GM19455 (cell line): ENCODE measurements around the gene IMMT.

Experiments
- ATAC-seq: cut with Tn5 transposase; IDR thresholded peaks from one replicate; pipeline ENCODE4 v1.9.1; 2021; ENCODE audit not compliant: unreplicated experiment

IMMT gene

DNA sequence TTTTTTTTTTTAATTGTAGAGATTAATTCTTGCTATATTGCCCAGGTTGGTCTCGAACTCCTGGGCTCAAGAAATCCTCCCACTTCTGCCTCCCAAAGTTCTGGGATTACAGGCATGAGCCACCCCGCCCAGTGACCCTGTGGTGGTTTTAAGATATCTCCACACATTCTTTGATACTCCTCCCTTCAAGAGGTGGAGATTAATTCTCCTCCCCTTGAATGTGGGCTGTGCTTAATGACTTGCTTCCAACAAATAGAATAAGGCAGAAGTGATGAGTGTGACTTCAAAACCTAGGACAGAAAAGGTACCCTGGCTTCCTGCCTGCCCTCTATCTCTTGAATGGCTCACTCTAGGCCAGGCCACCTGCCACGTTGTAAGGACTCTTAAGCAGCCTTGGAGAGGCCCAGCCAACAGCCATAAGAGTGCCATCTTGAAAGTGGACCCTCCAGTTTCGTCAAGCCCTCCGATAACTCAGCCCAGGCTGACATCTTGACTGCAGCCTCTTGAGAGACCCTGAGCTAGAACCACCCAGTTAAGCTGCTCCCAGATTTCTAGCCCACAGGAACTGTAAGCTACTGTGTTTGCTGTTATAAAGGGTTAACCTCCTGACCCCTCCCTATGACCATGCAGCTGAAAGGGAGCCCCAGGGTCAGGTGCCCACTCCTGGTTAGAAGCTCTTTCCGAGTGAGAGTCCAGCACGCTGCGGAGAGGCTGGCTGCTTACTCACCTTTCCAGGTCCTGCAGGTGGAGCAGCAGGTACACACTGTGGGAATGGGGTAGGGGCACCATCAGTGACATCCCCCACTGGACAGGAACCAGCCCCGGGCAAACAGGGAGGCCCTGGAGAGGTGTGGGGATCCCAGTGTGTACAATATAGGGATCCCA, 31.6 kb upstream of the IMMT start:
- ATAC-seq: no peak

DNA sequence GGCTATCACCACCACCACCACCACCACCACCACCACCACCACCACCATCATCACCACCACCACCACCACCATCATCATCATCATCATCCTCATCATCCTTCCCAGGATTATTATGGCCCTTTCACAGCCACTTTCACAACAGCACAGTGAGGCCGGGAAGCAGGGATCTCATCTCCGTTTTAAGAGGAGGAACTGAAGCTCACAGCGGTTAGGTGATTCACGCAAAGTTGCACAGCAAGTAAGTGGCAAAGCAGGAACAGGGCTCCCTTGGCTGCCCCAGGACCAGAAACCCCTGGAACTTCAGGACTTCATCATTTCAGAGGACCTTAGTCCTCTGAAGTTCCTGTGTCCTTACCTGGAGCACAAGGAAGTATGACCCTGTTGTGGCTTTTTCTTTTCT, 30.8 kb upstream of the IMMT start:
- ATAC-seq: no peak

DNA sequence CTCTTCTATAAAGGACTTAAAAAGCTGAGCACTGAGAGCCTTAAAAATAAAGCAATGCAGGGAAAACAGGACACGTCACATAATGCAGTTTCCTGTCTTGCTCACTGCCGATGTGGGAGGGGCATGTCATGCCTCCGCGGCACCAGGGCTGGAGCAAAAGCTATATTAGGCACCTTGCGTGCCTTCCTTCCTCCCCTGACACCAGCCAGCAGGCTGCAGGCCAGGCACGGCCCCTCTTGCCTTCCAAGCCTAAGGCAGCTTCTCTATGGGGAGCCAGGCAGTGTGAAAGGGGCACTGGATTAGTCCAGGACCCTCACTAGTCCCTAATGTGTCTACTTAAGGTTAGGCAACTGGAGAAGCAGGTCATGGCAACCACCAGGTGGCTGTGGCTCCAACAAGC, 30.3 kb upstream of the IMMT start:
- ATAC-seq: peak; percentile 71

DNA sequence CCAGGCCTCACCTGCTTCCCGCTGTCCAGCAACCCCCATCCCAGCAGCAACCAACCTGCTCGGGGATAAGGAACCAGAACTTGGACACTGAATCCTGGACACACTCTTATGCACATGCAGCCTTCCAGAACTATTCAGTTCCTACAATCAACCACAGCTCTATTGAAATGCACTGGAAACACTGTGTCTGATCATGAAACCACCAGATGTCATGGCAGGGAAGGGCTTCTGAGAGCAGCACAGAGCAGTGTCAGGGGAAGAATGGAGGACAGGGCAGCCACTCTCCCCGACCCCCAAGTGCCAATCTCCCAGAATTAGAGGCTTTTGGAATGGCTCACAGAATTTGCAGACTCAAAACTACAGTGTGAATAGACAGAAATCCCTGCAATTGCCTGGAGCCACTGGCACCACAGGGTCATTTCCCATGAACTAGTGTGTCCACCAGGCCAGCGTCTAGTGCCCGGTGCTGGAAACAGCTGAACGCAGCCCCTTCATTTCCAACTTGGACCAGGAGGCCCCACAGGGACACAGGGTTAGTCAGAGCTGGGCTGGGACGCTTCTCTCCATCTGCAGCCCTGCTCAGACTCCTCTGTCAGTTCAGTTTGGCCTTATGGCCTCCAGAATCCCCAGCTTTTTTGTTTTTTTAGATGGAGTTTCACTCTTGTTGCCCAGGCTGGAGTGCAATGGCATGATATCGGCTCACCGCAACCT, 29.5 kb upstream of the IMMT start:
- no peak for ATAC-seq

DNA sequence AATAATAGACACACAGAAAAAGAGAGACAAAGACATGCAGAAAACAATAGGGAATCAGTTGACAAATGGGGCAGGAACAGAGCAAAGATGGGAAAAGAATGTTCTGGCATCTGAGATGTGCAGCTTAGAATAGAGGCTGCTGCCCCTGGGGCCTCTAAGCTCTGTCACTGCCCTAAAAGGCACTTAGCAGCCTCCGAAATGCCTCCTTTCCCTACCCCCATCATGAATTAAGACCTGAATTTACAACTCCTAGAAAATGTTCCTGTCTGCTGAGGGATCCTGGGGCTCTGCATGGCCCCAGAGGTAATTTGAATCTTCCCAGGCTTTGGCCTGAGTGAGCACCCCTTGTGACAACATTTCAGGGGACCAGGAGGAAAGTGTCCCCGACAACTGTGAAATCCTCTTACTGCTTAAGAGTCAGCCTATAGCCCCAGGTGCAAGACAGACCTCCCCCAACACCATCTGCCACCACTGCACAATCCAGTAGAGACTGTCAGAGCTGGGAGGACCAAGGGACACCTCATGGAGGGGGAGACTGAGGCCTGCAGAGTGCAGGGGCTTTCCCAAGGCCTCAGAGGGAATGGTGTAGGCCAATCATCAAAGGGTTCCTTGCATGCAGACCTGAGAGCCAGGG, 28.8 kb upstream of the IMMT start:
- ATAC-seq: no peak

DNA sequence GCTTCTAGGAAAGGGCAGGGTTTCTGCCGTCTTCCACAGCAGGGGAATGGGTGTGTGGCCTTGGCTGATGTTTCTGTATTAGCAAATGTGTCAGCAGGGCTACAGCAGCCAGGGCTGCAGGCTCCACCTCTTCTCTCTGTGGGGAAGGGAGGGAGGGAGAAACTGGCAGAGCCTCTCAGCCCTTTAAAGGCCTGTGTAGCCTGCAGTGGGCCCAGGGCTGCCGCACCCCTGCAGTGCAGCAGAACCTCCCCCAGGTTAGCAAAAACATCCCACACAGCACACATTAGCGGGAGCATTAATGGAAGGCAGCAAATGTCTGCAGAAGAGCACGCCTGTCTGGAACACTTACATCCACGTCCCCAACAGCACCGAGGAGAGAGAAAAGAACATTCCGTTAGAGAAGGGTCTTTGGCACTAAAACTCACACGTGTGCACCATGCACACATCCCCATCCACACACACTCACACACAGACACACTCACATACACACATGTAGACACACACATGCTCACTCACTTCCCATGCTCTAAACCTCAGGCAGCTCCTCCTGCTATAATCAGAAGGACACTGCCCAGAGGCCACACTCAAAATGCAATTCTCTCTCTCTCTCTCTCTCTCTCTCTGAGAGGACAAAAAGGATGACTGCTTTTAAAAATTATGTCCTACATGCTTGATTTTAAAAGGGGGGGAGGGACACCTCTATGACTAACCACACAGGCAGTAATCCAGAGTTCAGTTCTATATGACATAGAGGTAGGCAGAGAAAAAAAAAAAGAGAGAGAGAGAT, 28.1 kb upstream of the IMMT start:
- no peak for ATAC-seq

DNA sequence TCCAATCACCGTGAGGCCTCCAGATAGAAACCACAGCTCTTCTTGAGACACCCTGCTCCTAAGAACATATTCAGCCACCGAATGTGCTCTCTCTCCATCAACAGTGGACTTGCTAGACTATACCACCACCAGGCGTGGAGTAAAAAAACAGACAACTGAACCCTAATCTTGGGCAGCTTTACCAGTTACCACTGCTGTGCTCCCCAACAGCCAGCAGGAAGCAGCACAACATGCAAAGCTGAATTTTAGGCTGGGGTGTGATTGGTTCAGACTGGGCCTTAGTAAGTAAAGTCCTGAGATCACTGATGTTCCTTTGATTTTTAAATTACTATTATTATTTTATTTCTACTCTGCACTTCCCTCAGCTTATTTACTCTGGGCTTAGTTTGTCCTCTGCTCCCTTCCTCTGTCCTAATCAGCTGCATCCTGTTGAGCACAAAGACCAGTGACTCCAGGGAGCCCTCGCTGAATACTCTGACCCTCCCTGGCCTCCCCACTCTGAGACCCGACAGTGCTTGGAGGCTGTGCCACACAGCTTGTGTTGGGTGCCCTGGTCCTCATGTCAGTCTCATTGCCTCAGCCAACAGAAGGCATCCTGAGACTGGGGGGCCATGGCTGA, 25.9 kb upstream of the IMMT start:
- ATAC-seq: no peak

DNA sequence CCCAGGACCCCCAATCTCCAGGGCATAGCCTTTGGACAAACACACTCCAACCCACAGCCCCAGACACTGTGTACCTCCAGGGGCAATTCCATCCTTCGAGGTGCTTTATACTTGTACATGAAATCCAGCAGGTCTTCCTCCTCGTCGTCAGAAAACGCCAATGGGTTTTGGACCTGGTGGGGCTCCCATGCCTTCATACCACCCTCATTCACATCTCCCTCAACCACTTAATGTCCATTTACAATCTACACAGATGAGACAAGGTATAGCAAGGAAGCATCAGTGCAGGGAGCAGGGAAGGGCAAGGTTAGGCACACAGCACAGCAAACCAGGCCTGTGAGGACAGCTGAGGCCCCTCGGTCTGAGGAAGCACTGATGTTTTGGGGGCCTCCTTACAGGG, 24.6 kb upstream of the IMMT start:
- ATAC-seq: no peak

DNA sequence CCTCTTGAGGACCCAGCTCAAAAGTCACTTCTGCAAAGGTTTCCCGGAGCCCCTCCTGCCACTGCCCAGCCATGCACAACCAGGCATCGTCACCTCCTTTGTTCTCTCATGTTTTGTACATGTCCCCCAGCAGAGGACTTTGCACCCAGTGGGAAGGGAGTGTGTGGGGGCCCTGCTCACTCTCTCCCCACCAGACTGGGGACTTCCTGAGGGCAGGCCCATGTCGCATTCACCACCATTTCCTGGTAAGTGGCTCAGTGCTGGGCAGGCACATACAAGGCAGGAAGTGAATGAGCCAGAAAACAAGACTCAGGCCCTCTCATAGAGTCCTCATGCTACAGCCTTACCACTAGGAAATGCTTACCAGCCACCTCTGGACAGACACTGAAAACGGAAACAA, 22.9 kb upstream of the IMMT start:
- no peak for ATAC-seq

DNA sequence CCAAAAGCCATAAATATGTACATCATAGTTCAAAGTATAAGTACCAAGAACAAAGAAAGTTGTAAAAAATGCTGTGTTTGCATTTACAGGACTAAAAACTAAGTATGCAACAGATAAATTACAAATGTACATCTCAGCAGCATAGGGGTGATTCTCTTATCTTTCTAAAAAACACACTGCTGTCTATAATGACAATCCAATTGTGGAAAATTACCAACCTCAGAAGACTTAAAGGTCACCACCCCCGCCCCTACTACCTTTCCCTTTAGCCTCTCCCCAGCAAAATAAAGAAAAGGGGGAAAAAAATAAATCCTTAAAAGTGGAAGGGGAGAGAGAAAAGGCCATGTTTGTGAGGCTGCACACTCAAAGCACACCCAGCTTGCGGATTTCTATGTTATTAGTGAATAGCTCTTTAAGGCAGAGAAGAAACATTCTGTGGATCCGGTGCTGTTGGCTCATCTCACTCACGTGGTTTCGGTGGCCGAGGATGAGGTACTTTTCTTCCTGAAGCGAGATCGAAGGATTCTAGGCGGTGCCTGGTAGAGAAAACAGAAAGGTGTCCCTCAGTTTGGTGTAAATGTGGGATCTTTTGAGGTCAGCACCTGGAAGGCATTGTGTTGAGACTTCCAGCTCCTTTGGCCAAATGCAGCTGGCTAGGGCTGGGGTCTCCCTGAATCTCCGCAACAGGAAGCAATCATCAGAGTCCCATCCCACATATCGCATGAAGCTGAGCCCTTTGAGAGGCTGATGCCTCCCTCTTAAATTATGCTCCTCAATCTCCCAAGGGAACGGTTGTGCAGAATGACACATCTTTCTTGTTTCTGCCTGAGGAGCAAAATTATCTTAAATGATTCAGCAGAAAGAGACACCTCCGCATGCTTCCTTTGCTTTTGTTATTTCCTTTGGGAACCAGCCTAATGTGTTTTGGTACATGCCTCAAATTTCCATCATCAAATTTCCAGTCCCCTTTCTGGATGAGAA, 21.6 kb upstream of the IMMT start:
- ATAC-seq: no peak

DNA sequence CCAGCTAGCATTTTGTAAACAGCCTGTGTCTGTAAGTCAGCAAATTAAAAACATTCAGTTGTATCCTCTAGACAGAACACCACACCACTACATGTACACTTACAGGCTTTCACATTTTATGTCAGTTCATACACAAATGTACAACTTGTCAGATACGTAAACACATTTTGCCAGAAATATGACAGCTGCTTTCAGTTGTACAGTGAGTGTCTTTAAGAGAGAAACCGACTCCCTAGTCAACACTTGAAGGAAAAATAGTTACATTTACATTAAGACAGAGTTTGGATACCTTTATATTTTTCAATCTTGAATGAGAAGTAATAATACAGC, 19.2 kb upstream of the IMMT start:
- ATAC-seq: no peak

DNA sequence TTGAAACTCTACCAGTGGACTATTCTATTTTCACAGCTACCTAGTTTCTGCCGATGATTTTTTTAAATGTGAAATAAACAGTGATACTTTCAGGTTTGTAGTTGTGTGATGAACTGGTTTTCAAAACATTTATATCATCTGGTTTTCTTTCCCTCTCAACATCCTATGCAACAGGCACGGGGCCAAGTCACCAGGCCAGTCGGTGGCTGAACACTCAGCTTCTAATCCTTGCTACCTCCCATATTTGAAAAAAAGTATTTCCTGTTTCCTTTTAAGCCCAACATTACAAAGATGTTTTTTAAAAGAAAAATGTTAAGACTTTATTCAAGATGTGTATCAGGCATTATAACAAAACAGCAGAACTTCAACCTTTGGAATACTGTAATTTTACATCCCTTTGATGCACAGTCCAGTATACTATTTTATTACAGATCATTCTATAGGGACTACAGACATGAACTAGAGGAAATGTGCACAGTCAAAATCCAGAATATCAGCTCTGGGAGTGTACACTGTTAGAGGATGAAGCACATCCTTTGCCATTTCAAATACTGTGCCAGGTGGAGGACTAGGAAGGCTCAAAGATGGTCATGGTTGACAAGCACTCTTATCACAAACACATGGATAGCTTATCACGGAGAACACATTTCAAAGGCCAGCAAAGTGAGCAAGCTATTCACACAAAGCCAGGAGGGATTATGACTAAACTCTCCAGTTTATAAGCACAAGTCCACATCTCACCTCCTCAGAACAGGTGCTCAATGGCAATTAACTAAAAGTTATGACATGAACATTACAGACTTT, 18.6 kb upstream of the IMMT start:
- no peak for ATAC-seq

DNA sequence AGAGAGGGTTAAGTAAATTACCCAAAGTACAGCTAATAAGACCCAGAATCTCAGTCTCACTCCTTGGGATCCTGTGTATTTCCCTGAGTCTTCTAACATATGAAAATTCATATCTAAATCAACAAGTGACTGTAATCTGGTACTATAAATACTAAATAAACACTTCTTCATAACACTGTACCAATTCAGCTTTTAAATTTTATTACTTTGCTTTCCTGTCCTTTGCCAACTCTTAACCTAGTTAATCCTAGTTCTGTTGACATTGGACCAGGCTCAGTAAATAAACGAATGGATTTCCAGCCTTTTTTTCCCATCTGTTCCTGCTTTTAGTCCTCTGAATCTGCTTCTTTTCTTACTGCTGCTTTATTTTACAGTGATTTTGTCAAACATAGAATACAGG, 17.8 kb upstream of the IMMT start:
- no peak for ATAC-seq

DNA sequence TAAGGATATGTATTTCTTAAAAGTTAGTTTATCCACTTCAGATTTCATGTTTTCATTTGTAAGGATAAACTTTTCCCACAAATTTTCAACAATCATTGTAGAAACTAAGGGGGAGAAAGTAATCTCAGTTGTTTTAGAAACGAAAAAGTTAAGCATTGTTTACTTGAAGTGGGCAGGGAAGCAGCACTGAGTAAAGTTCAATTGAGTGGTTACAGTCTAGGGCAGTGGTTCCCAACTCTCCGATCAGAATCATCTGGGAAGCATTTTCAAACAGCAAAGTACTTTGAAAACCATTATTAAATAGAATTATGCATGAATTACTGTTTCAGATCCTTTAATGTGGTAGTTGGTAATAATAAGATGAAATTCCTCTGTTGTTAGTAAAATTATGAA, 16.5 kb upstream of the IMMT start:
- no peak for ATAC-seq

DNA sequence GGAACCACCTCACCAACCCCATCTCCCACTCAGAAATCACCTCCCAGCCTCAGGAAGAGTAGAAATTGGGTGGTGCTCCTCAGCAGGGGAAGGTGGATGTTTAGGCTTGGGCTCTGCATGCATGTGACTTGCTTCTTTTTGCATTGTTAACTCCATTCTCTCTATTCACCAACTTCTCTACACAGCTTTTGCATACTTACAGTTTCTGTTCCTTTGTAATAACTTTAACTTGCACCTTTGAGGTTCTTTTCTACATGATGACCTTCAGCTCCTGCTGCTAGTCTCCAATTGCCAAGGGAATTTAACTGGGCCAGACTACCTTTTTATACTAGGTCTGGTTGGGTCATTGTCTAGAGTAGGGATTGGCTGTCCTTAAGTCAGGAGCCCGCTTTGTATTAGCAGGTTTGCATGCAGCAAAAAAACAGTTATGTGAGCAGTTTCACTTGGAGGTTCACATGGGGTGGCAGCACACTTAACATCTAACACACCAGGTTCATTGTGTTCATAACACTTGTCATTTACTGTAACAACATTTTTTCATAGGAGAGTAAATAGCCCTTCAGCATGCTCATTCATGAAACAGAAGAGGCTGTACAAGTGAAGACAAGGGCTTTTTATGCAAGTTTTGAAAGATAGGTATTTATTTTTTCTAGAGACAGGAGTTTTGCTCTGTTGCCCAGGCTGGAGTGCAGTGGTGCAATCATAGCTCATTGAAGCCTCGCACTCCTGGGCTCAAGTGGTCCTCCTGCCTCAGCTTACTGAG, 16.0 kb upstream of the IMMT start:
- ATAC-seq: no peak

DNA sequence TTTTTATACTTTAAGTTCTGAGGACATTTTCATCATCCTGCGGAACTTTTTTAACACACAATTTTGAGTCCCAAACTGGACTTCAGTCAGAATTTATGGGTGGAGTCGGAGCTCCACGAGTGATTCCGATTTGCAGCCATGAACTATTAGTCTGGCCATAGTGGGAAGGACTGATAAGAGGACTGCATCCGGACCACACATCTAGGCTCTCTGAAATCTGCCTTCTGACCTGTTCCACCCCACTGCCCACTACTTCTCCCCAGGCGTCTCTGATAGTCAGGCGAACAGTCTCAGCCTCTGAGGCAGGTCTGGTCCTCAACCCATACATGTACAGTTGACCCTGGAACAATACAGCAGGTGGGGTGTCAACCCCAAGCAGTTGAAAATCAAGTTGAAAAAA, 9.2 kb upstream of the IMMT start:
- ATAC-seq: no peak

DNA sequence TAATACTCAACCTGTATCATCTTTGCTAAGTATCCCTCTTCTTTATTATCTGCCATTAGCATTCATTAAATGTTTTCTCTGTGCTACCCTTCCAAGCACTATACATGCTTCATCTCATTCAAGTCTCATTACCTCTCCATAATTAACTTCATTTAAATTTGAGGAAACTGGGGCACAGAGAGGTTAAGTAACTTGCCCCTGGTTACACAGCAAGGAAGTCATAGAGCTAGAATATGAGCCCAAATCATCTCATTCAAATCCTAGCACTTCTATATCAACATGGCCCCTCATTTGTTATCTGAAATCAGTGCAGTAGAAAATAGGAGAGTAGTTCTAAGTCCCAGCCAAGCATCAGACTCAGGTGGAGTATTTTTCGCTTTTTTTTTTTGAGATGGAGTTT, 8.4 kb upstream of the IMMT start:
- no peak for ATAC-seq

DNA sequence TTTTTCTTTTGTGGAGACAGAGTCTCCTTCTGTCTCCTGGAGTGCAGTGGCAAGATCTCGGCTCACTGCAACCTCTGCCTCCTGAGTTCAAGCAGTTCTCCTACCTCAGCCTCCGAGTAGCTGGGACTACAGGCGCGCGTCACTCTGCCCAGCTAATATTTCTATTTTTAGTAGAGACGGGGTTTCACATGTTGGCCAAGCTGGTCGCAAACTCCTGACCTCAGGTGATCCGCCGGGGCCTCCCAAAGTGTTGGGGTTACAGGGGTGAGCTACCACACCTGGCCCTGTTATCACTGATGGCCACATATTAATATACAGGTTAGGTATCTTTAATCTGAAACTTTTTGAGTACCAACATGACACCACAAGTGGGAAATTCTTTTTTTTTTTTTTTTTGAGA, 7.4 kb upstream of the IMMT start:
- ATAC-seq: no peak
